Fibroblast of mammary gland (primary cell): Measurements from ENCODE around the gene PLK4.
"Not testable (repeated sequence)": the region's sequence is repeated elsewhere in the genome, so short reads cannot be mapped to it uniquely, and the experiment has no call there.

Source experiments
- DNase-seq: peaks from one replicate; pipeline ENCODE4 v3.0.0-alpha.2; 2010; ENCODE audit warnings: low read depth
- H3K4me3 ChIP-seq: 2 replicates; pipeline ENCODE4 v1.5.1; 2011; ENCODE audit warnings: low read depth, mild to moderate bottlenecking, low read length, moderate library complexity; ENCODE audit not compliant: control insufficient read depth
- CTCF ChIP-seq: conservative IDR thresholded peaks from 2 replicates; pipeline ENCODE4 v1.5.1; 2011; ENCODE audit warnings: low read depth, low read length, inconsistent platforms; ENCODE audit not compliant: control insufficient read depth, insufficient read depth

Gene PLK4

GRCh38 chr4:127922226-127922625 is 41.5 kb downstream of the PLK4 start:
- no peak overlapping the region for H3K4me3 ChIP-seq
- TF ChIP-seq CTCF = no peak
- DNase-seq = peak; percentile 4

- H3K4me3 ChIP-seq, DNase-seq: not testable (repeated sequence)
These were observed 45.0 kb downstream of the PLK4 start for GRCh38 chr4:127925720-127926119.

GRCh38 chr4:127930175-127930574 is 49.5 kb downstream of the PLK4 start:
- DNase-seq = no peak
- no peak overlapping the region for H3K4me3 ChIP-seq
- no peak for TF ChIP-seq CTCF

GRCh38 chr4:127931836-127932235 is 51.1 kb downstream of the PLK4 start:
- not testable (repeated sequence) for H3K4me3 ChIP-seq, DNase-seq

- no peak overlapping the region for H3K4me3 ChIP-seq
- peak; percentile 14 for DNase-seq
- no peak for TF ChIP-seq CTCF
These were observed 56.3 kb downstream of the PLK4 start for GRCh38 chr4:127936974-127937373.
